GM19023 (cell line): ENCODE data around the gene GINS3.

Experiments used
- ATAC-seq: cut with Tn5 transposase; IDR thresholded peaks from one replicate; pipeline ENCODE4 v1.9.1; 2021; ENCODE audit warnings: mild to moderate bottlenecking, moderate library complexity; ENCODE audit not compliant: unreplicated experiment

The GINS3 gene

GRCh38 chr16:58392215-58393137 is at the start of gene GINS3:
Gene GINS3 (plus strand): TSS chr16:58392471. CDS start chr16:58392602, 131 bp downstream.
- peak; percentile 96 for ATAC-seq

GRCh38 chr16:58343562-58343961 is 48.7 kb upstream of the GINS3 start:
- no peak for ATAC-seq

DNA sequence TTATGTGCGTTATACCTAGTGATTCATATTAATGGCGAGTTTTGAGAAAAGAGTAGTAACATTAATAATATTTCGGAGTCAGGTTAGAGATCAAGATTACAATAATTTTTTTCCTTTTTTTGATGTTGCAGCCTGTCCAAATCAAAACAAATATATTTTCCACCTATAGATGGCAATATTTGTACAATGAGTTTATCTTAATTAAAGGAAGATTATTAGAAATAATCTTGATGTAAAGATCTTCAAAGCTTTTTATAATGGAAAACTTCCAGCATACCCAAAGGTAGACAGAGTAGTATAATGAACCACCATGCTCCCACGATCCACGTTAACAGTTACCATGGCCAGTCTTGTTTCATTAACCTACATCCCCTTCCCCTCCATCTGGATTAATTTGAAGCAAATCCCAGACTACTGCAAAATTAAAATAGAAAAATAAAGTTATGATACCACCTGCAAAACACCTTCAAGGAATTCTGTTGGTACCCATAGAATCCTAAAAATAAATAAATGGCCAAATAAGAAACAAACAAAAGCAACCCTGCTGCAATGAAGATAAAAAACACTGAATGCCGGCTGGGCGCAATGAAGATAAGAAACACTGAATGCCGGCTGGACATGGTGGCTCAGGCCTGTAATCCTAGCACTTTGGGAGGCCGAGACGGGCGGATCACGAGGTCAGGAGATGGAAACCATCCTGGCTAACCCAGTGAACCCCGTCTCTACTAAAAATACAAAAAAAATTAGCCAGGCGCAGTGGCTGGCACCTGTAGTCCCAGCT is 46.5 kb upstream of the GINS3 start:
- ATAC-seq = no peak

GRCh38 chr16:58346831-58347371 is 45.4 kb upstream of the GINS3 start:
- ATAC-seq = no peak

DNA sequence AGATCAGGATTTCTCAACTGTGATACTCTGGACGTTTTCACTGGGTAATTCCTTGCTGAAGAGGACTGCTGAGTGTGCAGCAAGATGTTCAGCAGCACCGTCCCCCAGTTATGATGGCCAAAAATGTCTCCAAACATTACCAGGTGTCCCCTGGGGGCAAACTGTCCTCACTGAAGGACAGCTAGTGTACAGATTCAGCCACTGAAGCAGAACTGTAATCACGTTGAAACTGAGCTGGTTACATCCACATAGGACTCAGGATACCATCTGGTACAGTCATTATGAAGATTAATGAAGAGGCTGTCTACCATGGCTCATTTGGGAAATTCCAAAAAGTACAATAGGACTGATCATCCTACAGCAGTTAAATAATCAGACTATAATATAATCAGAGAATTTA is 43.3 kb upstream of the GINS3 start:
- no peak for ATAC-seq

DNA sequence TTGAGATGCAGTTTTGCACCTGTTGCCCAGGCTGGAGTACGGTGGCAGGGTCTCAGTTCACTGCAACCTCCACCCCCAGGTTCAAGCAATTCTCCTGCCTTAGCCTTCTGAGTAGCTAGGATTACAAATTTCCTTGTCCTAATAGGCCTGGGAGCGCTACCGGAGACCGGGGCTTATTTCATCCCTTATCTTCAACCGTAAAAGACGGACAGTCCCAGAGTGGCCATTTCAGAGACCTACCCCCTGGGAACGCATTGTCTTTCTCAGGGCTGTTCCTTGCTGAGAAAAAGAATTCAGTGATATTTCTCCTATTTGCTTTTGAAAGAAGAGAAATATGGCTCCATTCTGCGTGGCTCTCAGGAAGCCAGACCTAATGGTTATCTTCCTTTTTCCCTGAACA is 39.6 kb upstream of the GINS3 start:
- ATAC-seq = no peak

- no peak for ATAC-seq
Measured at GRCh38 chr16:58360041-58360634, 32.1 kb upstream of the GINS3 start.

DNA sequence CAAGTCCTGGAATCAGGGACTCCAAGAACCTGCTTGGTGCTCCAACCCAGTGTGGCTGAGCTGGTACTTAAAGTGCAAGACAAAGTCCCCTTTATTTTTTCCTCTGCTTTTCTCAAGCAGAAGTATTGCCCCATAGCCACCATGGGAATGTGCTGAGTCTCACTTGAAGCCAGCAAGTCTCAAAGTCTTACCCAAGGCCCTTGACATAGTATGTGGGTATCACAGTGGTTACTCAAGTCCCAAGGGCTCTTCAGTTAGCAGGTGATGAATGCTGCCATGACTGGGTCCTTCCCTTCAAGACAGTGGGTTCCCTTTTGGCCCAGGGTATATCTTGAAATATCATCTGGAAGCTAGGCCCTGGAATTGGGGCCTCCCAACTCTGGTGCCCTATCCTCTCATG is 30.5 kb upstream of the GINS3 start:
- no peak for ATAC-seq

DNA sequence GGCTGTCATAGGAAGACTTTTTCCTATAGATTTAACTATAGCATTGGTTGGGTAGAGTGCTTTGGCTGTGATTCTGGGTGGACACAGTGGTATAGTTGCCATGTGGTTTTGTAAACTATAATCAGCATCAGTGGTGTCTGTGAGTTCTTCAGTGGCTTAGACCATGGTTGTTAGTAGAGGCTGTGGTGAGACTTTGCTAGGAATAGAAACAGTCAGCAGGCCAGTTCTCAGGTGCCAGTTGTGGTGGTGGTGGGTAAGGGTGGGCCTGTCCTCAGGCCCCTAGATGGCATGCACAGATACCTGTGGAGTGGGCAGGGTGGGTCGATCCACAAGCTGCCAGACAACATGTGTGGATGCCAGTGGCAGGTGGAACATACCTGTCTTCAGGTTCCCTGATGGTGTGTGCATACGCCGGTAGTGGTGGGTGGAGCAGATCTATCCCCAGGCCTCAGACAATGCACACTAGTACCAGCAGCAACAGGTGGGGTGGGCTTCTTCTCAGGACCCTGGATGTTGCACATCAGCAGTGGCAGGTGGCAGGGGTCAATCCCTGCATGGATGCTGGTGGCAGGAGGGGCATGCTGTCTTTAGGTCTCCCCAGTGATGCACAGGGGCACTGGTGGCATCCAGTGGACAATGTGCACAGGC is 28.4 kb upstream of the GINS3 start:
- no peak for ATAC-seq

DNA sequence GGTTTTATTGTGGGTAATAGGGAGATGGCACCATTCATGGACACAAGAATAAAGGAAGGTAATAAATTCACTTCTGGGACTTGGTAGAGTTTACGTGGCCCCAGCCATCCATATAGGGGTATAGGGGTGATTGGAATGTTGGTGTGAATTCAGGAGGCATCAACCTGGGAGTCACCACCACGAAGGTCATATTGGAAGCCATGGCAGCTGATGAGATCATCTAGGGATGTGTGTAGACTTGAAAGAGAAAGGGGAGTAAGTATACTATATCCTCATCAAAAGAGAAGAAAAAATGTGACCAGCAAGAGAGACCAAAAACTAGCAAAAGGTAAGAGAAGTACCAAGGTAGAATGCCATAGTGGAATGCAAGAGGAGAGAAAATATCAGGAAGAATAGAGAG is 26.6 kb upstream of the GINS3 start:
- ATAC-seq = no peak

- no peak for ATAC-seq
Measured at GRCh38 chr16:58366247-58367031, 25.8 kb upstream of the GINS3 start.

GRCh38 chr16:58367252-58367651 is 25.0 kb upstream of the GINS3 start:
- ATAC-seq = no peak

DNA sequence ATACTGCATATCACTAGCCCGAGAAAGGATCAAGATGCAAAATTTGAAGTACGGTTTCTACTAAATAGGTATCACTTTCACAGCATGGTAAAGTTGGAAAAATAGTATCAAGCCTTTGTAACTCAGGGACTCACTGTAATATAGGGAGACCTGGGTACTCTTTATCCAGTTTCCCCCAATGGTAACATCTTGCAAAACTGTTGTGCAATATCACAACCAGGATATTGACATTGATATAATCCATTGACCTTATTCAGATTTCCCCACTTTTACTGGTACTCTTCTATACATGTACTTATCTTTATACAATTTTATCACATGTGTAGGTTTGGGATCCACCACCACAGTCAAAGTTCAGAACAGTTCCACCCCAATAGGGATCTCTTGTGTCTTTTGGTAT is 20.4 kb upstream of the GINS3 start:
- ATAC-seq = no peak

- no peak for ATAC-seq
Measured at GRCh38 chr16:58375386-58375785, 16.9 kb upstream of the GINS3 start.

GRCh38 chr16:58377932-58378331 is 14.3 kb upstream of the GINS3 start:
- no peak for ATAC-seq

GRCh38 chr16:58378401-58378800 is 13.9 kb upstream of the GINS3 start:
- ATAC-seq = no peak

DNA sequence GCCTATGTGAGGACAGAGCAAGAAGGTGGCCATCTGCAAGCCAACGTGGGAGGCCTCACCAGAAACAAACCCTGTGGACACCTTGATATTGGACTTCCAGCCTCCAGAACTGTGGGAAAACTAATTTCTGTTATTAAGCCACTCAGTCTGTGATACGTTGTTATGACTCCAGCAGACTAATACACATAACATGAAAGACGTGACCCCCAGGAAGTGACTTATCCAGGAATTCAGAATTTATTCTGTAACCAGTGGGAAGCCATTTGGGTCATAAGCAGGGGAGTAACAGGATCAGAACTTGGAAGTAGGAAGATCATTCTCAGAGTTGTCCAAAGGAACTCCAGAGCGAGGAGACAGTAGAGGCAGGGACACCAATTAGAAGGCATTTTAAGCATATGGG is 12.5 kb upstream of the GINS3 start:
- no peak for ATAC-seq

- no peak for ATAC-seq
Measured at GRCh38 chr16:58381661-58382060, 10.6 kb upstream of the GINS3 start.

- no peak for ATAC-seq
Measured at GRCh38 chr16:58384437-58385055, 7.7 kb upstream of the GINS3 start.
